SU-DHL-6 (cell line): Measurements from ENCODE around the gene PTPN1.
"Not testable (repeated sequence)": the region's sequence is repeated elsewhere in the genome, so short reads cannot be mapped to it uniquely, and the experiment has no call there.

ENCODE experiments used
- H2AFZ ChIP-seq: fragments of 200-600 bp; sonication (generic); 2 replicates; pipeline ENCODE4 v1.6.1; 2014; ENCODE audit warnings: low read depth, mild to moderate bottlenecking, moderate library complexity, mixed read lengths, antibody characterized with exemption, low read length; ENCODE audit not compliant: severe bottlenecking
- H3F3A ChIP-seq: fragments of 200-600 bp; shearing (Covaris generic); 2 replicates; pipeline ENCODE4 v1.6.0; 2016; ENCODE audit warnings: antibody characterized with exemption, mild to moderate bottlenecking; ENCODE audit not compliant: insufficient read depth
- H3K27ac ChIP-seq: fragments of 200-600 bp; sonication (generic); 2 replicates; pipeline ENCODE4 v1.5.1; 2016; ENCODE audit warnings: low read depth, mild to moderate bottlenecking, low read length, moderate library complexity, mixed read lengths
- H3K27me3 ChIP-seq: fragments of 200-600 bp; sonication (generic), shearing (Covaris generic); 2 replicates; pipeline ENCODE4 v1.6.0; 2014; ENCODE audit warnings: mild to moderate bottlenecking, low read length
- H3K36me3 ChIP-seq: fragments of 200-600 bp; sonication (generic); 2 replicates; pipeline ENCODE4 v1.6.1; 2014; ENCODE audit warnings: mild to moderate bottlenecking, low read length, mixed read lengths
- H3K4me2 ChIP-seq: fragments of 300-600, 200-600 bp; shearing (Covaris generic), sonication (generic); 2 replicates; pipeline ENCODE4 v1.6.0; 2014; ENCODE audit warnings: low read length, low read depth, mild to moderate bottlenecking; ENCODE audit not compliant: poor library complexity, severe bottlenecking
- H3K4me3 ChIP-seq: fragments of 200-600 bp; sonication (generic); 2 replicates; pipeline ENCODE4 v1.5.1; 2014; ENCODE audit warnings: antibody characterized with exemption, low read length, mild to moderate bottlenecking, mixed read lengths; ENCODE audit not compliant: insufficient read depth, poor library complexity, severe bottlenecking
- H3K79me2 ChIP-seq: fragments of 200-600 bp; sonication (generic); 2 replicates; pipeline ENCODE4 v1.6.1; 2014; ENCODE audit warnings: mild to moderate bottlenecking, low read length, moderate library complexity; ENCODE audit not compliant: insufficient read depth
- H3K9ac ChIP-seq: fragments of 200-600 bp; sonication (generic); 2 replicates; pipeline ENCODE4 v1.7.0; 2014; ENCODE audit warnings: mild to moderate bottlenecking, low read length
- H3K9me2 ChIP-seq: fragments of 200-600 bp; sonication (generic); replicated peaks from 2 replicates; pipeline ENCODE4 v1.6.1; 2014; ENCODE audit warnings: low read length; ENCODE audit not compliant: insufficient read depth
- H3K9me3 ChIP-seq: fragments of 200-600 bp; sonication (generic); 2 replicates; pipeline ENCODE4 v1.6.1; 2014; ENCODE audit warnings: low read length, mixed read lengths; ENCODE audit not compliant: insufficient read depth
- H4K20me1 ChIP-seq: fragments of 200-600 bp; sonication (generic); 2 replicates; pipeline ENCODE4 v1.6.1; 2014; ENCODE audit warnings: low read depth, mild to moderate bottlenecking, antibody characterized with exemption, low read length, moderate library complexity, mixed read lengths
- EZH2phosphoT487 ChIP-seq: fragments of 200-600 bp; sonication (generic), shearing (Covaris generic); conservative IDR thresholded peaks from 2 replicates; pipeline ENCODE4 v1.6.1; 2018; ENCODE audit warnings: mild to moderate bottlenecking, antibody characterized with exemption, low read length, moderate library complexity, mixed read lengths
- TF ChIP-seq, protein P1 (sequence below): fragments of 200-600 bp; sonication (generic); IDR thresholded peaks from one replicate; pipeline ENCODE4 v1.5.1; 2017; ENCODE audit warnings: antibody characterized with exemption, mild to moderate bottlenecking, low read length, moderate library complexity; ENCODE audit not compliant: insufficient read depth, poor library complexity, severe bottlenecking

Gene PTPN1

GRCh38 chr20:50567860-50568548, 57.8 kb downstream of the PTPN1 start:
- no peaks in the 10 kb centered on the region for H4K20me1 ChIP-seq
- H3K4me3 ChIP-seq = no peak overlapping the region
- H3K27ac ChIP-seq = no peak overlapping the region
- H3K9me2 ChIP-seq = no peaks in the 10 kb centered on the region
- TF ChIP-seq, protein P1, sequence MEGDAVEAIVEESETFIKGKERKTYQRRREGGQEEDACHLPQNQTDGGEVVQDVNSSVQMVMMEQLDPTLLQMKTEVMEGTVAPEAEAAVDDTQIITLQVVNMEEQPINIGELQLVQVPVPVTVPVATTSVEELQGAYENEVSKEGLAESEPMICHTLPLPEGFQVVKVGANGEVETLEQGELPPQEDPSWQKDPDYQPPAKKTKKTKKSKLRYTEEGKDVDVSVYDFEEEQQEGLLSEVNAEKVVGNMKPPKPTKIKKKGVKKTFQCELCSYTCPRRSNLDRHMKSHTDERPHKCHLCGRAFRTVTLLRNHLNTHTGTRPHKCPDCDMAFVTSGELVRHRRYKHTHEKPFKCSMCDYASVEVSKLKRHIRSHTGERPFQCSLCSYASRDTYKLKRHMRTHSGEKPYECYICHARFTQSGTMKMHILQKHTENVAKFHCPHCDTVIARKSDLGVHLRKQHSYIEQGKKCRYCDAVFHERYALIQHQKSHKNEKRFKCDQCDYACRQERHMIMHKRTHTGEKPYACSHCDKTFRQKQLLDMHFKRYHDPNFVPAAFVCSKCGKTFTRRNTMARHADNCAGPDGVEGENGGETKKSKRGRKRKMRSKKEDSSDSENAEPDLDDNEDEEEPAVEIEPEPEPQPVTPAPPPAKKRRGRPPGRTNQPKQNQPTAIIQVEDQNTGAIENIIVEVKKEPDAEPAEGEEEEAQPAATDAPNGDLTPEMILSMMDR = no peak
- TF ChIP-seq EZH2phosphoT487 = no peak
- no peaks in the 10 kb centered on the region for H3K27me3 ChIP-seq
- no peaks in the 10 kb centered on the region for H3K79me2 ChIP-seq
- H3F3A ChIP-seq = no peaks in the 10 kb centered on the region
- no peaks in the 10 kb centered on the region for H3K36me3 ChIP-seq
- H3K9me3 ChIP-seq = no peaks in the 10 kb centered on the region
- no peak overlapping the region for H2AFZ ChIP-seq
- no peak overlapping the region for H3K9ac ChIP-seq
- no peak overlapping the region for H3K4me2 ChIP-seq

- H3K9me2 ChIP-seq = no peaks in the 10 kb centered on the region
- no peaks in the 10 kb centered on the region for H4K20me1 ChIP-seq
- no peak overlapping the region for H3K9ac ChIP-seq
- no peak overlapping the region for H3K27ac ChIP-seq
- TF ChIP-seq, protein P1 = no peak
- no peak for TF ChIP-seq EZH2phosphoT487
- H3K36me3 ChIP-seq = no peaks in the 10 kb centered on the region
- no peak overlapping the region for H3K4me3 ChIP-seq
- no peaks in the 10 kb centered on the region for H3K9me3 ChIP-seq
- no peak overlapping the region for H2AFZ ChIP-seq
- no peaks in the 10 kb centered on the region for H3K79me2 ChIP-seq
- H3K27me3 ChIP-seq = no peaks in the 10 kb centered on the region
- no peak overlapping the region for H3K4me2 ChIP-seq
- no peaks in the 10 kb centered on the region for H3F3A ChIP-seq
Measured at GRCh38 chr20:50568549-50568942, 58.4 kb downstream of the PTPN1 start.

DNA sequence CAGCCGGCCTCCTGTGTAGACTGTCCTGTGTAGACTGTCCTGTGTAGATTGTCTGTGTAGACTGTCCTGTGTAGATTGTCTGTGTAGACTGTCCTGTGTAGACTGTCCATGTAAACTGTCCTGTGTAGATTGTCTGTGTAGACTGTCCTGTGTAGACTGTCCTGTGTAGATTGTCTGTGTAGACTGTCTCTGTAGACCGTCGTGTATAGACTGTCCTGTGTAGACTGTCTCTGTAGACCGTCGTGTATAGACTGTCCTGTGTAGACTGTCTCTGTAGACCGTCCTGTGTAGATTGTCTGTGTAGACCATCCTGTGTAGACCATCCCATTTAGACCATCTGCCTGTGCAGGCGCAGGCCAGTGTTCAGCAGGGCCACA, 59.3 kb downstream of the PTPN1 start:
- H3K36me3 ChIP-seq, H3K4me2 ChIP-seq, H3K4me3 ChIP-seq, H4K20me1 ChIP-seq, H3K27me3 ChIP-seq, H3K9me3 ChIP-seq, H3F3A ChIP-seq, H2AFZ ChIP-seq, H3K9ac ChIP-seq, H3K9me2 ChIP-seq, H3K79me2 ChIP-seq, H3K27ac ChIP-seq: not testable (repeated sequence)

DNA sequence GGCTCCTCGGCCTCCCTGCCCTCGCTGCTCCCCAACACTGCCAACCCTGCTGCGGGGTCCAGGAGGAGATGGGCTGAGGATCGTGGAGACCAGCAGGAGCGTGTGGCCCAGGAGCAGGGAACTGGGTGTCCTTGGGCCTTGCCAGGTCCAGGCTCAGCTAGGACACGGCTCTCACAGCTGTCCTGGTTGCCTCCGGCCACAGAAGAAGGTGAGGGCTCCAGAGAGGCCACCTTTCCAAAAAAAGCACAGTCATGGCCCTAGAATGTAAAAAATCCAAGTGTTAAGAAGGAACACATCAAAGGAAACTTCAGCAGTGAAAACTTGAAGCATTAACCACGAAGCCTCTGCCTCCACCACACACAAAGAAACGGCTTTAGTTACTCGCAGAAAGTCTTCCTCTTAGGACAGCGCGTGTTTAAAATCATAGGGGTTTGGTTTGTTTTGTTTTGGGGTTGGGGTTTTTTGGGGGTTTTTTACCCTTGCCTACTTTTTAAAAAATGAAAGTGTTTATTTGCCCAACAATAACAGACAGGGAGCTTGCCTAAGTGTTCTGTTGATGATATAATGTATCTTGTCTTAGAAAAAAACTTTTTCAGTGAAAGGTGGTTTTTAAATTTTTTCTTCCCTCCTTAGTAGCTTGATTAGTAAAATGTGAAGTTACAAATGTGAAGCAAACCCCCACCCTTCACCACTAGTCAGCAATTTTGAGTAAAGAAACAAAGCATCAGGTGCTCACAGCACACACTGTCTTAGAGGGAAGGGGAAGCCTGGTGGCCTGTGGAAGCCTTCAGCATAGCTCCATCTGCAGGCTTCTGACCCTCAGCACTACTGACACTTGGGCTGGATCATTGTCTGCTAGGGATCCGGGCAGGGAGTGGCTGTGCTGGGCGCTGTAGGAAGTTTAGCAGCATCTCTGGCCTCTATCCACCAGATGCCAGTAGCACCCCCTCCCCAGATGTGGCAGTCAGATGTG, 60.0 kb downstream of the PTPN1 start:
- H3K9me3 ChIP-seq = no peaks in the 10 kb centered on the region
- H4K20me1 ChIP-seq = no peaks in the 10 kb centered on the region
- H3K27ac ChIP-seq = no peak overlapping the region
- H3K4me3 ChIP-seq = no peak overlapping the region
- no peak overlapping the region for H3K9ac ChIP-seq
- no peaks in the 10 kb centered on the region for H3K79me2 ChIP-seq
- H3K27me3 ChIP-seq = no peaks in the 10 kb centered on the region
- no peak overlapping the region for H2AFZ ChIP-seq
- no peaks in the 10 kb centered on the region for H3K36me3 ChIP-seq
- H3K4me2 ChIP-seq = no peak overlapping the region
- no peaks in the 10 kb centered on the region for H3K9me2 ChIP-seq
- TF ChIP-seq, protein P1 = no peak
- TF ChIP-seq EZH2phosphoT487 = no peak
- no peaks in the 10 kb centered on the region for H3F3A ChIP-seq
